OCI-LY1 (cell line): ENCODE results near the gene SH3BGRL2.

Experiments used
- H2AFZ ChIP-seq: fragments of 200-600 bp; sonication (generic), shearing (Covaris generic); 2 replicates; pipeline ENCODE4 v1.6.0; 2014; ENCODE audit warnings: antibody characterized with exemption, mild to moderate bottlenecking, low read length
- H3F3A ChIP-seq: fragments of 200-600 bp; sonication (generic), shearing (Covaris generic); 2 replicates; pipeline ENCODE4 v1.6.0; 2014; ENCODE audit warnings: mild to moderate bottlenecking, antibody characterized with exemption, low read length, moderate library complexity; ENCODE audit not compliant: insufficient read depth
- H3K27ac ChIP-seq: fragments of 200-600 bp; sonication (generic); 2 replicates; pipeline ENCODE4 v1.5.1; 2014; ENCODE audit warnings: low read length, mixed run types, mild to moderate bottlenecking, low read depth; ENCODE audit not compliant: poor library complexity, severe bottlenecking
- H3K27me3 ChIP-seq: fragments of 200-600 bp; sonication (generic); 2 replicates; pipeline ENCODE4 v1.6.0; 2014; ENCODE audit warnings: antibody characterized with exemption, mild to moderate bottlenecking, low read length, moderate library complexity; ENCODE audit not compliant: insufficient read depth
- H3K36me3 ChIP-seq: fragments of 200-600 bp; sonication (generic); 2 replicates; pipeline ENCODE4 v1.6.1; 2014; ENCODE audit warnings: mild to moderate bottlenecking, antibody characterized with exemption, low read length, moderate library complexity, mixed read lengths; ENCODE audit not compliant: insufficient read depth
- H3K4me1 ChIP-seq: fragments of 200-600 bp; sonication (generic); 2 replicates; pipeline ENCODE4 v1.5.1; 2014; ENCODE audit warnings: mild to moderate bottlenecking, low read length, moderate library complexity; ENCODE audit not compliant: insufficient read depth, severe bottlenecking
- H3K4me2 ChIP-seq: fragments of 200-600 bp; sonication (generic), shearing (Covaris generic); 2 replicates; pipeline ENCODE4 v1.6.1; 2014; ENCODE audit warnings: low read length
- H3K4me3 ChIP-seq: fragments of 200-600 bp; sonication (generic); 2 replicates; pipeline ENCODE4 v1.5.1; 2014; ENCODE audit warnings: low read length, low read depth, mild to moderate bottlenecking, mixed read lengths; ENCODE audit not compliant: poor library complexity, severe bottlenecking
- H3K79me2 ChIP-seq: fragments of 200-600 bp; shearing (Covaris generic); 2 replicates; pipeline ENCODE4 v1.6.1; 2016; ENCODE audit warnings: mixed run types, low read length, mixed read lengths; ENCODE audit not compliant: insufficient read depth
- H3K9ac ChIP-seq: fragments of 200-600 bp; sonication (generic), shearing (Covaris generic); 2 replicates; pipeline ENCODE4 v1.6.1; 2014; ENCODE audit warnings: mild to moderate bottlenecking, low read length, mixed read lengths
- H3K9me2 ChIP-seq: fragments of 200-600 bp; sonication (generic), shearing (Covaris generic); 2 replicates; pipeline ENCODE4 v1.6.1; 2014; ENCODE audit warnings: low read depth, mild to moderate bottlenecking, low read length, mixed read lengths
- H3K9me3 ChIP-seq: fragments of 200-600 bp; shearing (Covaris generic); 2 replicates; pipeline ENCODE4 v1.6.1; 2014; ENCODE audit warnings: low read length, mixed read lengths
- H4K20me1 ChIP-seq: fragments of 200-600 bp; sonication (generic), shearing (Covaris generic); 2 replicates; pipeline ENCODE4 v1.6.0; 2016; ENCODE audit warnings: mild to moderate bottlenecking, low read length; ENCODE audit not compliant: insufficient read depth
- EZH2 ChIP-seq: fragments of 200-600 bp; sonication (generic), shearing (Covaris generic); IDR thresholded peaks from 2 replicates; pipeline ENCODE4 v1.8.0; 2017; ENCODE audit warnings: borderline replicate concordance, mixed run types, mild to moderate bottlenecking, antibody characterized with exemption, low read length, moderate library complexity, mixed read lengths
- TF ChIP-seq, protein P1 (sequence below): fragments of 200-600 bp; sonication (generic), shearing (Covaris generic); IDR thresholded peaks from 2 replicates; pipeline ENCODE4 v1.5.1; 2017; ENCODE audit warnings: mild to moderate bottlenecking, antibody characterized with exemption, low read length, moderate library complexity, mixed read lengths

Gene SH3BGRL2

DNA sequence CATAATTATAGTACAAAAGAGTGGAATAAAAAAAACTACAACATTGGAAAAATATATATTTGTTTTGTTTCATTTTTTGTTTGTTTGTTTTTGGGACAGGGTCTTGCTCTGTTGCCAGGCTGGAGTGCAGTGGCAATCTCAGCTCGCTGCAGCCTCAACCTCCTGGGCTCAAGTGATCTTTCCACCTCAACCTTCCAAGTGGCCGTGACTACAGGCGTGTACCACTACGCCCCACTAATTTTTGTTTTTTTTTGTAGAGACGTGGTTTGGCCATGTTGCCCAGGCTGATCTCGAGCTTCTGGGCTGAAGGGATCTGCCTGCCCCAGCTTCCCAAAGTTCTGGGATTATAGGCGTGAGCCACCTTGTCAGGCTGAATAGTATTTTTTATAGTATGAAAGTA, 41.4 kb upstream of the SH3BGRL2 start:
- no peak overlapping the region for H3K4me3 ChIP-seq
- no peak for TF ChIP-seq EZH2
- TF ChIP-seq, protein P1, sequence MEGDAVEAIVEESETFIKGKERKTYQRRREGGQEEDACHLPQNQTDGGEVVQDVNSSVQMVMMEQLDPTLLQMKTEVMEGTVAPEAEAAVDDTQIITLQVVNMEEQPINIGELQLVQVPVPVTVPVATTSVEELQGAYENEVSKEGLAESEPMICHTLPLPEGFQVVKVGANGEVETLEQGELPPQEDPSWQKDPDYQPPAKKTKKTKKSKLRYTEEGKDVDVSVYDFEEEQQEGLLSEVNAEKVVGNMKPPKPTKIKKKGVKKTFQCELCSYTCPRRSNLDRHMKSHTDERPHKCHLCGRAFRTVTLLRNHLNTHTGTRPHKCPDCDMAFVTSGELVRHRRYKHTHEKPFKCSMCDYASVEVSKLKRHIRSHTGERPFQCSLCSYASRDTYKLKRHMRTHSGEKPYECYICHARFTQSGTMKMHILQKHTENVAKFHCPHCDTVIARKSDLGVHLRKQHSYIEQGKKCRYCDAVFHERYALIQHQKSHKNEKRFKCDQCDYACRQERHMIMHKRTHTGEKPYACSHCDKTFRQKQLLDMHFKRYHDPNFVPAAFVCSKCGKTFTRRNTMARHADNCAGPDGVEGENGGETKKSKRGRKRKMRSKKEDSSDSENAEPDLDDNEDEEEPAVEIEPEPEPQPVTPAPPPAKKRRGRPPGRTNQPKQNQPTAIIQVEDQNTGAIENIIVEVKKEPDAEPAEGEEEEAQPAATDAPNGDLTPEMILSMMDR: no peak

DNA sequence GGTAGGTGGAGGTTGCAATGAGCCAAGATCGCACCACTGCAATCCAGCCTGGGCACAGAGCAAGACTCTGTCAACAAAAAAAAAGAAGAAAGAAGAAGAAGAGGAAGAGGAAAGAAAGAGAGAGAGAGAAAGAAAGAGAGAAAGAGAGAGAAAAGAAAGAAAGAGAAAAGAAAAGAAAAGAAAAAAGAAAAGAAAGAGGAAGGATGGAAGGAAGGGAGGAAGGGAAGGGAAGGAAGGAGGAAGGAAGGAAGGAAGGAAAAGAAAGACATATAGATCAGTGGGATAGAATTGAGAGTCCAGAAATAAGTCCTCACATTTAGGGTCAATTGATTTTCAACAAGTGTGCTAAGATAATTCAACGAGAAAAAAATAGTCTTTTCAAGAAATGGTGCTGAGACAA, 34.0 kb upstream of the SH3BGRL2 start:
- Histone ChIP-seq H3K79me2 (no peaks in the 10 kb centered on the region), H3K9ac (no peak overlapping the region), H3K9me3 (no peaks in the 10 kb centered on the region), H3K27me3 (no peaks in the 10 kb centered on the region), H3K9me2 (no peaks in the 10 kb centered on the region), H3K4me1 (no peaks in the 10 kb centered on the region), H3K4me2 (no peak overlapping the region), H3F3A (no peaks in the 10 kb centered on the region), H3K27ac (no peak overlapping the region), H3K4me3 (no peak overlapping the region), H3K36me3 (no peaks in the 10 kb centered on the region), H4K20me1 (no peaks in the 10 kb centered on the region), H2AFZ (no peak overlapping the region)
- TF ChIP-seq EZH2: no peak
- TF ChIP-seq, protein P1: no peak

More for the DNA sequence above, 41.4 kb upstream of the SH3BGRL2 start:
- Histone ChIP-seq H3K9me2 (no peaks in the 10 kb centered on the region), H3K4me1 (no peaks in the 10 kb centered on the region), H3K27me3 (no peaks in the 10 kb centered on the region), H2AFZ (no peak overlapping the region), H3K36me3 (no peaks in the 10 kb centered on the region), H3K9me3 (no peaks in the 10 kb centered on the region), H3K27ac (no peak overlapping the region), H3K4me2 (no peak overlapping the region), H3F3A (no peaks in the 10 kb centered on the region), H4K20me1 (no peaks in the 10 kb centered on the region), H3K9ac (no peak overlapping the region), H3K79me2 (no peaks in the 10 kb centered on the region)

DNA sequence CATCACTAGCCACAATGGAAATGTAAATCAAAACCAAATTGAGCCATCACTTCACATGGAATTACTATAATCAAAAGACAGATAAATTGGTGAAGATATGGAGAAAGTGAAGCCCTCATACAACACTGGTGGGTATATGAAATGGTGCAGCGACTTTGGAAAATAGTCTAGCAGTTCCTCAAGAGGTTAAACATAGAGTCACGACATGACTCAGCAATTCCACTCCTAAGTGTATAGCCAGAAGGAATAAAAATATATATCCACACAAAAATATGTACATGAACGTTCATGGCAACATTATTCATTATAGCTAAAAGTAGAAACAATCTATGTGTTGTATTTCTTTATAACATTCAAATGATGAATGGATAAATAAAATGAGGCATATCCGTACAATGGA, 33.1 kb upstream of the SH3BGRL2 start:
- Histone ChIP-seq H3K9ac (no peak overlapping the region), H3K9me2 (no peaks in the 10 kb centered on the region), H3K4me3 (no peak overlapping the region), H2AFZ (no peak overlapping the region), H3K27ac (no peak overlapping the region), H3K79me2 (no peaks in the 10 kb centered on the region), H3K4me2 (no peak overlapping the region), H4K20me1 (no peaks in the 10 kb centered on the region), H3K9me3 (no peaks in the 10 kb centered on the region), H3K36me3 (no peaks in the 10 kb centered on the region), H3K27me3 (no peaks in the 10 kb centered on the region), H3F3A (no peaks in the 10 kb centered on the region), H3K4me1 (no peaks in the 10 kb centered on the region)
- TF ChIP-seq, protein P1: no peak
- TF ChIP-seq EZH2: no peak
